ENCODE data around the gene TBC1D32.

GRCh38 chr6:121135425-121135824 is 198.9 kb downstream of the TBC1D32 start:
- TF ChIP-seq CTCF (IDR thresholded peaks at IDR 0.05) (no peak), POLR2A (IDR thresholded peaks at IDR 0.05) (no peak), POLR2AphosphoS5 (IDR thresholded peaks at IDR 0.05) (no peak)
